ENCODE data around the gene GCSAM. TPM values are rescaled to one million over a fixed set of nuclear protein-coding genes. Genes with fewer than 3 reads are reported as not detected.

The GCSAM gene
- total RNA-seq, 1 experiment from 2014 or later: not detected

DNA sequence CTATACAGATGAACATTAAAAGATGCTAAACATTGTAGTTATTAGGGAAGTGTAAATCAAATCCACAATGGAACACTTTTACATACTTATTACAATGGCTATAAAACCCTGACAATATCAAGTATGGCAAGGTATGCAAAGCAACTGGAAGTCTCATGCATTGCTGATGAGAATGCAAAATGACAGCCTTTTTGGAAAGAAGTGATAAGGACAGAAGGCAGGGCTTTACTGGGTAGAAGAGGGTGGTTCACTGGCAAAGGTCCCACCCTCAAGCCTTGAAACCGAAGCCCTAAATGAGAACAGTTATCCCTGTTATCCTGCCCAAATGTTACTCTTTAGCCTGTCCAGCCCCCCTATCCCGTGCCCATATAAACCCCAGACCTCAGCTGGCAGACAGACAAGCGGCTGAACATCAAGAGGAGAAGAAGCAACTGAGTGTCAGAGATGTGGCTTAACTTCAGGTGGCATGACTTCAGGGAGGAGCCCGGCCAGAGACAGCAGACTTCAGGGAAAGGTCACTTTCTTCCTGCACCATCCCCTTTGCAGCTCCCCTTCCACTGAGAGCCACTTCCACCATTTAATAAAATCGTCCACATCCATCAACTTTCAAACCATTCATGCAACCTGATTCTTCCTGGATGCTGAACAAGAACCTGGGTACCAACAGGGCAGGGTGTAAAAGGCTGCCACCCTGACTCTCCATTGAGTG lies 732 bp upstream of the GCSAM start:
- in situ Hi-C loops (cut with HindIII; ENCODE audit: low pct_unique_long_range_greater_than_20kb, low sequenced_read_pairs): loop anchor here (25.0 kb wide), 1 partner anchor 154 kb away; the partner anchor contains the start of gene SLC9C1
- no peak for DNase-seq (ENCODE audit: low read depth, low spot score)

DNA sequence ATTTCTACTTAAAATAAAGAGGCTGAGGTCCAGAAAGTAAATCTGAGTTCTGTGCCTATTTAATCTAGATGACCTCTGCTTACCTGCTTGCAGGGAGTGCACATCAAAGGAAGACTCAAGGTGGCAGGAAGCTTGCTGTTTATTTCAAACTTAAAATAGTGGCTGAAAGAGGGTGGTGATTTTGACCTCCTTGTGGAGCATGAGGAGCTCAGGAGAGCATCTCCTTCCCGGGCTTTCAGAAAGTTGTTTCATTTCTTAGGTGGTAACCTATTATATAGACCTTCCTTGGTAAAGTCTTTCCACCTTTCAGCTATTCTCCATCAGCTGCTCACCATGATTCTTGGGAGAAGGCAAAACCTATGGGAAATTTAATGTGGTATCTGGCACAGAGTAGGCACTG lies 494 bp downstream of the GCSAM start:
- in situ Hi-C loops (cut with HindIII; ENCODE audit: low pct_unique_long_range_greater_than_20kb, low sequenced_read_pairs): loop anchor here (25.0 kb wide), 1 partner anchor 155 kb away; the partner anchor contains the start of gene SLC9C1
- DNase-seq (ENCODE audit: low read depth, low spot score): no peak

DNA sequence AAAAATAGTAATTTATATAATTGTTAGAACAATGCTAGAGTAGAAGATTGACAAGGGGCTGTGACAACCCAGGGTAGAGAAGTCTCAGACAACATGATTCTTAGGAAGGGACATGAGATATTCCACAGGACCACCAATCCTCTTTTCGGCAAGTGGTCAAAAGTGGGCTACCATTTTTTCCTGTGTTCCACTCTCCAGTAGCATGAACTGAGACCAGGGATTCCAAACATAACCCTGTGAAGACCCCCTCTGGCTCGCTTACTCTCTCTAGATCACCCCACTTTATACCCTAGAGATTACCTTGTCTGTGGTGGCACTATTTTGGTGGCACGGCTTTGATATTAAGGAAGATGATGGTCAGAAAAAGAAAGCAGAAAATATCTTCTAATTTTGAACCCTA lies 960 bp downstream of the GCSAM start:
- no peak for DNase-seq (ENCODE audit: low read depth, low spot score)
- in situ Hi-C loops (cut with HindIII; ENCODE audit: low pct_unique_long_range_greater_than_20kb, low sequenced_read_pairs): loop anchor here (25.0 kb wide), 1 partner anchor 155 kb away; the partner anchor contains the start of gene SLC9C1

DNA sequence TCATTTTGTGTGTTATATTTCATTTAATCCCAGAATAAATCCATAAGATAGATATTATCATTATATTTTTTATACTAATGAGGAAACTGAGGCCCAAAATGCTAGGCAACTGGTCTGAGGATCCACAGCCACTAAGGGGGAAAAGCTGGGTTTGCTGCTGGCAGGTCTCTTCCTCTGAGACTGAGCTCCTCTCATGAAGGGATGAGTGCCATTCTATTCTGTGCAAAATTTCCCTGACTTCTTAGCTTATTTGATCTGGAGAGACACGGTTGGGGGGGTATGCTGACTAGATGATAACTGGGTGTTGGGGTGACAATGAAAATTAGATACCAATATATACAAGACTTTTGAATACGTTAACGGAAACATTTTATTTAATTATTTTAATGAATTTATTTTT lies 1.9 kb downstream of the GCSAM start:
- in situ Hi-C loops (cut with HindIII; ENCODE audit: low pct_unique_long_range_greater_than_20kb, low sequenced_read_pairs): loop anchor here (25.0 kb wide), 1 partner anchor 156 kb away; the partner anchor contains the start of gene SLC9C1

DNA sequence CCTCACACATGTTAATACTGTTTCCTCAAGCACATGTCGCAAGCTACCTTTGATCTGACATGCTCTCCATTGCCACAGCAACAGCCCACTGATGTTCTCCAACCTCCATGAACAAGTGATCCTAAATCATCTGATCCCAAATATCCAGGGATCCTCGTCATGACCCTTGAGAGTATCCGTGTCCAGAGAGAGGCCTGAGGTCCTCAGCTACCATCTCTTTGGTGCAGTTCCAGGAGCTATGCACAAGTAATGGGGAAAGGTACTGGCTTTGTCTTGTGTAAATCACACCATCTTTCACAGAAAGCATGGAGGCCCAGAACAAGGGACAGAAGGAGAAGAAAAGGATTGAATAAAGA lies 2.4 kb downstream of the GCSAM start:
- in situ Hi-C loops (cut with HindIII; ENCODE audit: low pct_unique_long_range_greater_than_20kb, low sequenced_read_pairs): loop anchor here (25.0 kb wide), 1 partner anchor 157 kb away; the partner anchor contains the start of gene SLC9C1
- DNase-seq (ENCODE audit: low read depth, low spot score): no peak

More for the DNA sequence above, 1.9 kb downstream of the GCSAM start:
- no peak for DNase-seq (ENCODE audit: low read depth, low spot score)

DNA sequence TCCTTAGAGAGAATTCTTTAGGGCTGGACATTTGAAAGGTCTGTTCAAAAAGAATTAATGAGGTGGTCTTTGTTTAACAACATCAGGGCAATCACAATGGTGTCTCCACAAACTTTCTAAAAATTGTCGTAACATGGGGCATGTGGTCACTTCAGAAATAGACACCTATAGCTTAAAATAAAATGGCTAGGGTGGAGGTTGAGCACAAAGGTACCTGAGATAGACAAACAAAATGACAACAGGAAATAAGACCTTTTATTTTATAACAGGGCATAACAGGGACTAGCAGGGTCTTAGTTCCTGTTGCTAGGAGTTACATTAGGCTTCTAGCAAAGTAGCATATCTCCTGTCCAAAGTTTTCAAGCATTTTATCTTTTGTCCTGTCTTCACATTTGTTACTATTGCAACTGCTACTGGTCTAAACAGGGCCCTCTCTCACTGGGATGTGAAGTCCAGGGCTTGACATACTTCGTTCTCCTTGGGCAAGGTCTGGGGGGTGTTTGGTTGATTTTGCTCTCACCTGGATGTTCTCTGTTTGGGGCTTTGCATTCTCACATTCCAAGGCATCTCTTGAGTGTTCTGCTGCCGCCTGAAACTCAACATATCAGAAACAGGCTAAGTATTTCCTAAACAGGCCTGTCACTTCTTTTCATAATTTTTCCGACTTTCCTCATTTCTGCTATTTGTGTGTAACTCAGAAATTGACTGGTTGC lies 3.0 kb downstream of the GCSAM start:
- in situ Hi-C loops (cut with HindIII; ENCODE audit: low pct_unique_long_range_greater_than_20kb, low sequenced_read_pairs): loop anchor here (25.0 kb wide), 1 partner anchor 157 kb away; the partner anchor contains the start of gene SLC9C1

DNA sequence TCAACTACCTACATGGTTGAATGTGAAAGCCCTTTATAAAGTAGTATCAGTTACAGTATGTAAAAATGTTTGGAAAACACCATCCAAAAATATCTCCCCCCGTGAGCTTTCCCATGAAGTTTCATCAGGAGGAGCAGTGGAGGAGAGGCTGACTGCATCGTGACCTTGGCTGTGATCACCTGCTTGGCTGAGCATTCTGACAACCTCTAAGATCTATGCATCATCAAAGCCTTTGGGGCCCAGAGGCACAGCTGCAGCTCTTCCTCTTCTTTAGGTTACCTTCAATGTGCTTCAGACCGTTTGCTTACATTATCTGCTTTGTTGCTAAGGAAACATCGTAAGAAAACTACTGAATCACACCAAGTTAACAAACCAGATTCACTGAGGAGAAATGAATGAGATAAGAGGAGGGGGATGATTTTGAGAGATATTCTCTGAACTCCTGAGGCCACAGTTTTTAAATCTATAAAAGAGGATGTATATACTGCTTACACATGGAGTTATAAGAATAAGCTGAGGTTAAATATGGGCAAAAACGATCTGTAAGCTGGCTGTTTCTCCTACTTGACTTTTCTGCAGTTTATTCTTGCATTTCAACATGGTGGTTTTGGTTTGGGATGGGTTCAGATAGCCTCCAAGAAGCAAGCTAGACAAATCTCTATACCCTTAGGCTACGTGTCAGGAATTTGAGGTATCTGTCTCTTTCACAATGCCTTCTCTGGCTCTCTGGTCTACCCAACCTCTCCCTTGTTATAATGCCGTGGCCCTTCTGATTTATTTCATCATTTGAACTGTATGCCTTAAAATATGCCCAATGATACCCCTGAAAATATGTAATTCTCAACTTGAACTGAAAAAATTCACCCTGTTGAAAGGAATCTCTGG lies 4.0 kb downstream of the GCSAM start:
- no peak for DNase-seq (ENCODE audit: low read depth, low spot score)
- in situ Hi-C loops (cut with HindIII; ENCODE audit: low pct_unique_long_range_greater_than_20kb, low sequenced_read_pairs): loop anchor here (25.0 kb wide), 1 partner anchor 158 kb away; the partner anchor contains the start of gene SLC9C1

More for the DNA sequence above, 3.0 kb downstream of the GCSAM start:
- no peak for DNase-seq (ENCODE audit: low read depth, low spot score)

DNA sequence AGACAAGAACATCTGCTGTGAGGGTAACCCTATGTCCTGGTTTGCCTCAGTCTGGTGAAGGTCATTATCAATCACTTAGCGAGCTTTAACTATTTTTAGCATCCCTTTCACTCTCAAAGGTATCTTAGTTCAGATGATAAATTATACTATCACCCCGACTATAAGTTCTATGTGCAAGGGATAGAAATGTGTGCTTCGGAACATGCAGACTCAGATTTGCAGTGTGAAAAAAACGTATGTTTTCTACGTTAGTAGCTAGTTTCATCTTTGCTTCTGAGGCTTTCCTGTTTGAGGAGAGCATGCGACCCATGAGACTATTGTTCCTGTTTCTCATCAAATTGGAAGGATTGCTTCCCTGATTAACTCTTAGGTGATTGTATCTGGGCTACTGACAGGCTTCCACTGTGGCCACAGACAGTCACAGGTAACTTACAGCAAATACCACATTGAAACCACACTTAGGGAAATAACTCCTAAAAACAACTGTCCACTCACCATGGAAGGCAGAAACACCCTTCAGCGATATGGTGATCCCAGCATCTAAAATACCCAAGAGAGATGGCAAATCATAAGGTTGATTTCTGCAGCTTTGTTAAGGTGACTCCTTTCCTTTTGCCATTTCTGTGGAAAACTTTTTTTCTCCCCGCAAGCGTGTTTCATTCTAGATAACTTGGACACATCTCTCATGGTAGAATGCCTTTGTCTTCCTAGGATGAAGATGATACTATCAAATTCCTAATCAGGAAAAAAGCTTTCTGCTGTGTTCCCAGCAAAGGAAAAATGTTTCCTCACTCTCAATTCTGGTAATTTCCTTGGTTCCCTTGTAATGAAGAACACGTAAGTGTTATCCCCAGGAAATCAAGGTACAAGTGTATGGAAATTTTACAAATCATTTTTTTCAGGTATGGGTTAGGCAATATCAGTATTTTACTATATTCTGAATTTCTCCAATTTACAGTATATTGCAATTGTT lies 5.2 kb downstream of the GCSAM start:
- DNase-seq (ENCODE audit: low read depth, low spot score): no peak
- in situ Hi-C loops (cut with HindIII; ENCODE audit: low pct_unique_long_range_greater_than_20kb, low sequenced_read_pairs): loop anchor here (25.0 kb wide), 1 partner anchor 159 kb away; the partner anchor contains the start of gene SLC9C1

DNA sequence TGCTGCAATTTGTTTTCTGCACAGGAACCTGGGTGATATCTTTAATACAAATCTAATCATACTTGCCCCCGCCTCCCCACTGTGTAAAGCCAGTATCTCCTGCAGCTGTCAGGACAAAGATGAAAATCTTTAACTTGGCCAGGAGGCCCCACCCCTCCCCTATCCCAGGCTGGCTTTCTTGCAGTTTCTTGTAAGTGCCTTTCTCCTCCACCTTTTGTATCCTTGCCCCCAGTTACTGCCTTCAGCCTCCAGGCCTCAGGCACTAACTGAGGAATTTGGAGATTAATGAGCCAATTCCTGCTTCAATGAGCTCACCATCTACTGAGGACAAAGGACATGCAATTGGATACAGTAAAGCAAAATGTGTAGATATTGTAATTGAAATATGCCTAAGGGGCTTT lies 6.5 kb downstream of the GCSAM start:
- no peak for DNase-seq (ENCODE audit: low read depth, low spot score)
- in situ Hi-C loops (cut with HindIII; ENCODE audit: low pct_unique_long_range_greater_than_20kb, low sequenced_read_pairs): loop anchor here (25.0 kb wide), 1 partner anchor 161 kb away; the partner anchor contains the start of gene SLC9C1

DNA sequence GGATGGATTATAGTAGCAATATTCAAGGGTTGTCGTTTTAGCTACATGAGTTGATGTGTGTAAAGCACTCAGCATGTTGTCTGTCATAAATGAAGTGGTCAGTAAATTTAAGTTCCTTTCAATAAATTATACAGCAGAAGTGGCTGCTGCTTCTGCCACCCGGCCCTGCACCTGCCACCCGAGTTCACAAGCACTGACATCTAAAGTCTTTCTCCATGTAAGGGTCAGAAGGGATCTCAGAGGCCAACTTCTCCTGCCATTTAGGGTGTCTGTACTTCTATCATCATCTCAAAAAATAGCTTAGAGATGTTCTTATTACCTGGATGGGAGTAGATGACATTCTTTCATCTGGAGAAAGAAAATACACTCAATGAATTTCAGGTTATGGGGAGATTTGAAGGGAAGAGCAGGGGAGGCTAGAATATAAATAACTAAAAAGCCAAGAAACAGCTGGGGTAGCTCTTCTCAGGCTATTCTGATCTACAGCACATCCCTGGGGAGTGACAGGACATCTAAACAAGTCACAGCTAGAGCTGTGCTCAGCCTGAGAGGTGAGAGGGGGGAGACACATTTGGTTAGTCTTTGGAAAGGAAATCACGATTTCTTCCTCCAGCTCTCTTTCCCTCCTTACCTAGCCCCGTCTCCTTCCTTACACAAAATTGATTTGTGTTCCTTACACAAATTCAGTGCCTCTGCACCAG lies 8.0 kb downstream of the GCSAM start:
- no peak for DNase-seq (ENCODE audit: low read depth, low spot score)
- in situ Hi-C loops (cut with HindIII; ENCODE audit: low pct_unique_long_range_greater_than_20kb, low sequenced_read_pairs): loop anchor here (25.0 kb wide), 1 partner anchor 162 kb away; the partner anchor contains the start of gene SLC9C1

DNA sequence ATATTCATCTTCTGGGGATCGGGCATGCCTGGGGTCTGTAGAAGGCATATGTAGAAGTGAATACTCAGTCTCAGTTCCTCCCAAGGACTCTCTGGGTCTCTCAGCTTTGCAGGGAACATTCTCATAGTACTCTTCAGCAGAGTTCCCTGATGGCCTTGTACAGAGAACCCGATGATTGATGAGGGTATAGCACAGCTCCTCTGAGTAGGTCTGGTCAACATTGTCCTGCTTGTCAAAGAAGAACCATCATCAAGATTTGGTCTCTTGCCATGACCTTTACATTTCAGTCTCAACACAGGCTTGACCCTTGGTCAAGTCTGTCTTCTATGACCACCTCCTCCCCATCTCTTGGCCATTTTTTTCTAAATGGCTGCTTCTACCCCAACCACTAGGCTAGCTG lies 9.5 kb downstream of the GCSAM start:
- DNase-seq (ENCODE audit: low read depth, low spot score): no peak
- in situ Hi-C loops (cut with HindIII; ENCODE audit: low pct_unique_long_range_greater_than_20kb, low sequenced_read_pairs): no loop called here

DNA sequence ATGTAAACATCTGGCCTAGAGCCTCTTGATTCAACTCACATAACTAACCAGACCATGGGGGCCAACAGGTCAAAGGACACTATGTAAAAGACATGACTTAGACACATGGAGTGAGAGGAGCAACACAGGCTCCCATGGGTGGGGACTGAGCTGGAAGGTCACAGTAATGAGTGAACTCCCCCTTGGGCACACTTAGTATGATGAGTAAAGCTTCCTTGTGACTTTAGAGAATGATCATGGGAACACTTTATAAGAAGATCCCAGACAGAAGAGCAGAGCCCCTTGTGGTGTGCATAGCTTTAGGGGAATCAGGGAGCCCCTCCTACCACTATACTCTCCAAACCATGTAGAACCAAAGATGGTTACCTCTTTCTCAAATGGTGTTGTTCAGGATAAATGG lies 10.2 kb downstream of the GCSAM start:
- no peak for DNase-seq (ENCODE audit: low read depth, low spot score)
- in situ Hi-C loops (cut with HindIII; ENCODE audit: low pct_unique_long_range_greater_than_20kb, low sequenced_read_pairs): no loop called here

DNA sequence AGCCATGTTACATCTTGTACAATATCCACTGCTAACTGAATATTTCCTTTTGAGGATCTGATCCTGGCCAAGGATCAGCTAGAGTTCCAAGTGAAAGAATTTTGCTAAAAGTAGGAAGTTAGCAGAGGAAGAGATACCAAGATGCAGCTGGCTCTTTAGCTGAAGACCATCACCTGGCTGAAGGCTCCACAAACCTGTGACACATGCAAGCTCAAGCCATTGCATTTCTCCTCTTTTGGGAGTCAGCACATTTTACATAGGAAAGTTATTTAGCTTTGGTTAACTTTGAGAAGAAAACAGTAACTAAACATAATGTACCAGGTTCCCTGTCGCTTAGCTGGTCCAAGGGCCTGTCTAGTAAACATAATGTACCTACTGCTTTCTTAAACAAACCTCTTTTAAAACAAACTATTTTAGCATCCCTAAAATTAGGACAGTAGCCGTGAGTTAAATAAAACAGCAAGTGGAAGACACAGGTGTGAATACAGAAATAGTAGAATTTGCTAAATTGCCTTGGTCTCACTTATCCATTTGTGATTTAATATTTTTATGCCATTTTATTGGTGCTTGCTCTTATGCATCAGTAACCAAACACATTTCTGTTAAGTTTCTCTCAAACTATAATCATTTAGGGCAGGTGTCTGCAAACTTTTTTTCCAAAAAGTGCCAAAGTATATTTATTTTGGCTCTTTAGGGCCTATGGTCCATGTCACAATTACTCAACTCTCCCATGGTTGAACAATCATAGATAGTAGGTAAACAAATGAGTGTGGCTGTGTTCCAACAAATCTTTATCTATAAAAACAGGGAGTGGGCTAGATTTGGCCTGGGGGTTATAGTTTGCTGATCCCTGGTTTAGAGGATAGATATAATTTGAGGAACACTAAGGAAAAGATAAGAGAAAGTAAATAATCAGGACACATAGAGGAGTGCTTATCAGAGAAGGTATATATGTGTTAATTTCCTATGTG lies 11.2 kb downstream of the GCSAM start:
- no peak for DNase-seq (ENCODE audit: low read depth, low spot score)
- in situ Hi-C loops (cut with HindIII; ENCODE audit: low pct_unique_long_range_greater_than_20kb, low sequenced_read_pairs): no loop called here

DNA sequence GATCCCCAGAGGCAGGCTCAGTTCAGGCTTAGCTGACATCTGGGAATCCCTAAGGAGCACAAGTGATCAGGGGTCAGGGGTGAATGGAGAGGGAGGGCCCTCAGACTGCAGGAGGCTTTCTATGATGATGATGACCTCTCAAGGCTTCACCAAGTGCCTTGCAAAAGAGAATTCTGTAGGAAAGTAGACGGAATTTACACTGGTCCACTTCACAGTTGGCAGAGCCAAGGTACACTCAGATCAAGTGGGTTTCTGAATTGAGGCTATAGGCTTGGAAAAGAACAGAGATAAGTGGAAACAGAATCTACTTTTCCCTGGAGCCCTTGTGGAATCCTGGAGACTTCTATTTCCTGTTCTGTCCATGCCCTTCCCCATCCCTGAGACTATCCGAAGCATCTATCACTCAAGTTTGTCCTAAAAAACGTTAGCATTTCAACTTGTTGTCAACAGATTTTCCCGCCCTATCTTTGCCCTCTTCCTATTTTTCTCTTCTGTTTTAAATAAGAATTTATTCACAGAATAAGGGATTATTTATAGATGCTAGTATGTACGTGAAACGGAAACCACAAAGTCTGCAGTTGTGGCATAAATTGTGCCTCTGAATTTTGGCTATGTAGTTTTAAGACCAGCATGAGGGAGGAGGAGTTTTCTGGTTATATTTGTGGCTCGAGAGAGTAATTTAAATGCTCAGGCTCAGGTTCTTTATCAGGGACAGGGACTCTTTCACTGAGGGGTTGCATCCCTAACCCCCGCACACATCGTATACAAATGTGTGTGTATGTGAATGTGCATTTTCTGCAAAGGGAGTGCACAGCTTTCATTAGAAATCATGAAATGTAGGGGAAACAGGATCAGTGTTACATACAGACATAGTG lies 12.8 kb downstream of the GCSAM start:
- DNase-seq (ENCODE audit: low read depth, low spot score): no peak
- in situ Hi-C loops (cut with HindIII; ENCODE audit: low pct_unique_long_range_greater_than_20kb, low sequenced_read_pairs): no loop called here

All from SK-MEL-5 (cell line).